K562 (cell line): ENCODE measurements around the gene FAM50B.

Experiments
- EP300 ChIP-seq: IDR thresholded peaks from 2 replicates; pipeline ENCODE4 v1.6.1; 2012; ENCODE audit warnings: low read length, improper control_type of control experiment
- MYC ChIP-seq, 2 experiments: fragments of 250-450 bp in 1 of 2; sonication (Bioruptor Pico) in 1 of 2; IDR thresholded peaks; 2 replicates each; pipeline versions ENCODE4 v1.5.1 to v1.6.1; 2012 to 2021; ENCODE audit warnings: low read depth in 2 of 2, borderline replicate concordance in 1 of 2, improper control_type of control experiment in 1 of 2, low read length in 1 of 2, mild to moderate bottlenecking in 1 of 2, moderate library complexity in 1 of 2
- PCBP1 ChIP-seq: fragments of 200-400 bp; formaldehyde crosslinking; IDR thresholded peaks from 2 replicates; pipeline ENCODE4 v1.6.1; 2018; ENCODE audit warnings: mild to moderate bottlenecking, low read depth, low read length; ENCODE audit not compliant: poor library complexity, severe bottlenecking
- ZFP36 ChIP-seq: fragments of 150-350 bp; IDR thresholded peaks from 2 replicates; pipeline ENCODE4 v1.6.1; 2018; ENCODE audit warnings: low read length, low read depth; ENCODE audit not compliant: partially characterized antibody
- ZNF134 ChIP-seq: fragments of 250-450 bp; sonication (Bioruptor Pico); conservative IDR thresholded peaks from 2 replicates; pipeline ENCODE4 v1.4.0; 2020
- TF ChIP-seq, protein P1 (sequence below), 3 experiments: IDR thresholded peaks in 2 of 3; conservative IDR thresholded peaks in 1 of 3; 2 replicates each; pipeline ENCODE4 v1.5.1; 2011 to 2012; ENCODE audit warnings: low read length in 3 of 3, mild to moderate bottlenecking in 3 of 3, control low read depth in 2 of 3, improper control_type of control experiment in 1 of 3, inconsistent platforms in 1 of 3, low read depth in 1 of 3, mixed read lengths in 1 of 3, moderate library complexity in 1 of 3; ENCODE audit not compliant: insufficient read depth in 2 of 3

DNA sequence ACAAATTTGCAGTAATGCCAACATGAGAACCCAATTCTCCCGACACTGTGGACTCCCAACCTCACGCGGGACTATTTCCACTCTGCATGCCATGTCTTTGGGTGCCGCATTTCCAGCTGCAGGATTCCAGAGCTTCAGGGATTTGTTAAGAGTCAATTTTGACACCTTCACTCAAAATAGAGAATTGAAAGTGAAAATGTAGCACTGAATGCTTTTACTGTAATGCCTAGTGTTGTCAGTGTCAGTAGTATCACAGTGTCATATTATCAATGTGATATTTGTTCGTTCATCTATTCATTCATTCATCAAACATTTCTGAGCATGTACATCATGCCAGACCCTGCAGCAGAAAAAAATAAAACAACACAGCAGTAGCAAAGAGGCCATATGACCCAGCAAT, 13.4 kb upstream of the FAM50B start:
- TF ChIP-seq EP300 (no peak), ZFP36 (no peak), PCBP1 (no peak), MYC (IDR thresholded peaks at IDR 0.05; ENCODE audit: low read depth, low read length) (no peak), MYC (CRISPR knock-in tag; IDR thresholded peaks at IDR 0.05; ENCODE audit: borderline replicate concordance, low read depth) (no peak), ZNF134 (CRISPR knock-in tag) (no peak)
- TF ChIP-seq, protein P1, sequence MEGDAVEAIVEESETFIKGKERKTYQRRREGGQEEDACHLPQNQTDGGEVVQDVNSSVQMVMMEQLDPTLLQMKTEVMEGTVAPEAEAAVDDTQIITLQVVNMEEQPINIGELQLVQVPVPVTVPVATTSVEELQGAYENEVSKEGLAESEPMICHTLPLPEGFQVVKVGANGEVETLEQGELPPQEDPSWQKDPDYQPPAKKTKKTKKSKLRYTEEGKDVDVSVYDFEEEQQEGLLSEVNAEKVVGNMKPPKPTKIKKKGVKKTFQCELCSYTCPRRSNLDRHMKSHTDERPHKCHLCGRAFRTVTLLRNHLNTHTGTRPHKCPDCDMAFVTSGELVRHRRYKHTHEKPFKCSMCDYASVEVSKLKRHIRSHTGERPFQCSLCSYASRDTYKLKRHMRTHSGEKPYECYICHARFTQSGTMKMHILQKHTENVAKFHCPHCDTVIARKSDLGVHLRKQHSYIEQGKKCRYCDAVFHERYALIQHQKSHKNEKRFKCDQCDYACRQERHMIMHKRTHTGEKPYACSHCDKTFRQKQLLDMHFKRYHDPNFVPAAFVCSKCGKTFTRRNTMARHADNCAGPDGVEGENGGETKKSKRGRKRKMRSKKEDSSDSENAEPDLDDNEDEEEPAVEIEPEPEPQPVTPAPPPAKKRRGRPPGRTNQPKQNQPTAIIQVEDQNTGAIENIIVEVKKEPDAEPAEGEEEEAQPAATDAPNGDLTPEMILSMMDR (IDR thresholded peaks at IDR 0.05 in 2 of 3, conservative IDR thresholded peaks at IDR 0.05 in 1 of 3; ENCODE audit: insufficient read depth in 2 of 3, low read depth in 1 of 3, low read length in 3 of 3) = no peak
